ENCODE results near the gene FCER2. TPM values are rescaled to one million over a fixed set of nuclear protein-coding genes. Genes with fewer than 3 reads are reported as not detected.

Gene FCER2
- total RNA-seq: not detected in 2 replicates

GRCh38 chr19:7701654-7702457, at the start of gene FCER2:
FCER2 (minus strand) TSS chr19:7702131; CDS start chr19:7699760, 2,371 bp downstream.

GRCh38 chr19:7746903-7747884, 45.3 kb upstream of the FCER2 start, which contains the start of gene CD209:
CD209 (minus strand) TSS chr19:7747534; CDS start chr19:7747511, 23 bp downstream.

GRCh38 chr19:7732045-7732444, 30.1 kb upstream of the FCER2 start, which contains the start of gene CLEC4G:
CLEC4G (minus strand) TSS chr19:7732110; CDS start chr19:7732102, 8 bp downstream.

GRCh38 chr19:7680606-7681339, 21.2 kb downstream of the FCER2 start, which contains the start of gene TRAPPC5:
TRAPPC5 (plus strand) TSS chr19:7680833; CDS start chr19:7682254, 1,421 bp downstream.

GRCh38 chr19:7676854-7677253, 25.1 kb downstream of the FCER2 start, which contains the start of gene MCEMP1:
MCEMP1 (plus strand) TSS chr19:7677090; CDS start chr19:7677121, 31 bp downstream.

GRCh38 chr19:7668842-7669241, 33.1 kb downstream of the FCER2 start, which contains the start of gene RETN:
RETN (plus strand) TSS chr19:7669049; CDS start chr19:7669327, 278 bp downstream.

Other genes starting within 250 kb of the FCER2 start
- gene PEX11G, start 213.1 kb downstream of the FCER2 start, total RNA-seq: 2.4 and 8.0 TPM in 2 replicates
- gene ZNF358, start 186.0 kb downstream of the FCER2 start, total RNA-seq: 76.1 and 90.6 TPM in 2 replicates
- gene MCOLN1, start 179.5 kb downstream of the FCER2 start, total RNA-seq: 7.2 and 11.0 TPM in 2 replicates
- 55.9 and 59.7 TPM in 2 replicates for gene PNPLA6, start 166.4 kb downstream of the FCER2 start, total RNA-seq
- not detected in 2 replicates for gene CAMSAP3, start 106.3 kb downstream of the FCER2 start, total RNA-seq
- gene XAB2, start 72.6 kb downstream of the FCER2 start, total RNA-seq: 37.0 and 42.1 TPM in 2 replicates
- 10.3 and 11.2 TPM in 2 replicates for gene PET100, start 72.3 kb downstream of the FCER2 start, total RNA-seq
- not detected in 2 replicates for gene PCP2, start 68.4 kb downstream of the FCER2 start, total RNA-seq
- 19.1 and 20.1 TPM in 2 replicates for gene STXBP2, start 65.0 kb downstream of the FCER2 start, total RNA-seq
- not detected in 2 replicates for gene RETN, start 33.1 kb downstream of the FCER2 start, total RNA-seq
- gene MCEMP1, start 25.0 kb downstream of the FCER2 start, total RNA-seq: not detected in 2 replicates
- 83.4 and 88.0 TPM in 2 replicates for gene TRAPPC5, start 21.3 kb downstream of the FCER2 start, total RNA-seq
- not detected in 2 replicates for gene CLEC4G, start 30.0 kb upstream of the FCER2 start, total RNA-seq
- gene CD209, start 45.4 kb upstream of the FCER2 start, total RNA-seq: not detected in 2 replicates
- gene CLEC4M, start 61.1 kb upstream of the FCER2 start, total RNA-seq: not detected in 2 replicates
- 16.8 and 21.4 TPM in 2 replicates for gene EVI5L, start 128.1 kb upstream of the FCER2 start, total RNA-seq
- gene PRR36, start 172.3 kb upstream of the FCER2 start, total RNA-seq: 0.44 TPM in 1 of 2 replicates, not detected in the other
- 4.1 and 4.6 TPM in 2 replicates for gene LRRC8E, start 186.4 kb upstream of the FCER2 start, total RNA-seq
- 6.8 and 8.5 TPM in 2 replicates for gene MAP2K7, start 201.7 kb upstream of the FCER2 start, total RNA-seq
- 0.15 TPM in 1 of 2 replicates, not detected in the other for gene TGFBR3L, start 212.7 kb upstream of the FCER2 start, total RNA-seq
- 30.2 and 31.1 TPM in 2 replicates for gene SNAPC2, start 218.2 kb upstream of the FCER2 start, total RNA-seq
- 0.59 and 2.4 TPM in 2 replicates for gene CTXN1, start 224.0 kb upstream of the FCER2 start, total RNA-seq
- 38.7 and 41.6 TPM in 2 replicates for gene TIMM44, start 241.5 kb upstream of the FCER2 start, total RNA-seq